Brain pericyte (primary cell): Measurements from ENCODE around the gene SLX9.
A peak's percentile ranks its signal among the peaks of the same experiment; 100 is the strongest.

ENCODE experiments used
- DNase-seq: peaks from one replicate; pipeline ENCODE4 v3.0.0-alpha.2; 2012; ENCODE audit warnings: low read depth, low spot score

SLX9 gene

GRCh38 chr21:44947111-44947929 lies 7.5 kb downstream of the SLX9 start:
- DNase-seq = no peak

GRCh38 chr21:44947930-44948331 lies 8.1 kb downstream of the SLX9 start:
- DNase-seq = no peak

GRCh38 chr21:44948426-44949120 lies 8.7 kb downstream of the SLX9 start:
- no peak for DNase-seq

DNA sequence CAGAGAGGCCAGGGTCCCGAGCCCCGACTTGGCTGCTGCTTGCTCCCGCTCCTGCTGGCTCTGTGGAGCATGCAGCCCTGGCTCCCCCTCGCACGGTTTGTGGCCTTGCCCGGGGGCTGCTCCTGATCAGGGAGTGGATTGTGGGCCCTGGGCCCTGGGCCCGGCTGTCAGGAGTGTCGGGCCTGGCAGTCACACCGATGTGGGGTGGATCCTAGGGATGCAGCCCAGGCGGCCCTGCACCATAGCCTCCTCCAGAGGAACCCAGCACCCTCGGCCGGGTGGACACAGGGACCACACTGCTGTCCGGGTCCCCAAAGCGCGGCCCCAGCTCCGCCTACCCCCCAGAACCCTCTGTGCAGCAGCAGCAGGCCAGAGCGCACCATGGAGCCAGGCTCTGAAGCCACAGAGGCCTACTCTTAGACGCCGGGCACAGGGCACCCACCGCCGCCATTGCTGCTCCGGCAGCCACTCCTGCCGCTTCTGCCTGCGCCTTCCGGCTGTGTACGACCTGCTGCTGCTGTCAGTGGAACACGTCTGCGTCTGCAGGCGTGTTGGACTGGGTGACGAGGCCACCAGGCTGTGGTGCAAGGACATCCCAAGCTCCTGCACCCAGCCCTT lies 9.4 kb downstream of the SLX9 start:
- no peak for DNase-seq

DNA sequence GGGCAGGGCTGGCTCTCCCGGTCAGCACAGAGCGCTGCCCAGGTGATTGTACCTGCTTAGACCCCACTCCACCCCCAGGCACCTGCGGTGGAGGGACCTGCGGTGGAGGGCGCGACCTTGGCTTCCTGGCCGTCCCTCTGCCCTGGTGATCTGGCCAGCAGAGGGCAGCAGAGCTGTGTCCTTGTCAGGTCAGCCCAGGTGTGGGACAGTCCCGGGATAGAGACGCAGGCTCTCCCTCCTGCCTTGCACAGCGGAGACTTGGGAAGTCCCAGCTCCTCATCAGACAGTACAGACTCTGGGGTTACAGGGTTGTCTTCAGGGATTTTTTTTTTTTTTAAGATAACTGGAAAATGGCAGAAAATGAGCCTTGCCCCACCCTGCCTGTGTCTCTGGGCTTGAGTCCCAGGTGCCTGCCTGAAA lies 10.0 kb downstream of the SLX9 start:
- DNase-seq = no peak

GRCh38 chr21:44950351-44950750 lies 10.5 kb downstream of the SLX9 start:
- DNase-seq = no peak

DNA sequence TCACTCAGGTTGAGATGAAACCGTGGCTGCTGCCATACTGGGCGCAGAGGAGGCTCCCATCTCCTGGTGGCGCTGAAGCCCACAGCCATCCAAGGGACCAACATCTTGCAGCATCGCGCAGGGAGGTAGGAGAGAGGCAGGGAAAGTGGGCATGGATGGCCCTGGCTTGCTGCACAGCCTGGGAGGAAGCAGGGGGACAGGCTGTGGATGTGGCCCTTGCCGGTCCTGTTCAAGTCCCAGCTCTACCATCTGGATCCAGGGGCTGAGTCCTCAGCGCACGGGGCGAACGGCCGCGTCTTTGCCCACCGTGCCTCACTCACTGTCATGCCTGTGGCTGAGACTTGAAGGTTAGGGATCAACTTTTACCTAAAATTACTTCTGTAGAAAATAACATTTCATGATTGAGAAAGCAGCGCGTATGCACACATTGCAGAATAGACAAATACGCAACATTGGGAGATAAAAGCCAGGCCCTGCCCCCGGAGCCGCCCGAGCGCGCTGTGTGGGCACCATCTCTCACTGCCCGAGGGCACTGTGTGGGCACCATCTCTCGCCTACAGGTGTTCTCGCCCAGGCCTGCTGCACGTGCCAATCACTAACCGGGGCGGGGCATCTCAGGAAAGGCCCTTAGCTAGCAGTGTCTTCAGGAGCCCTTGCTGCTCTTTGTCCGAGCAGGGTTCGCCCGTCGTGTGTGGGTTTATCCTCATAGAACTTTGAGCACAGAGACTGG lies 11.5 kb downstream of the SLX9 start:
- no peak for DNase-seq

DNA sequence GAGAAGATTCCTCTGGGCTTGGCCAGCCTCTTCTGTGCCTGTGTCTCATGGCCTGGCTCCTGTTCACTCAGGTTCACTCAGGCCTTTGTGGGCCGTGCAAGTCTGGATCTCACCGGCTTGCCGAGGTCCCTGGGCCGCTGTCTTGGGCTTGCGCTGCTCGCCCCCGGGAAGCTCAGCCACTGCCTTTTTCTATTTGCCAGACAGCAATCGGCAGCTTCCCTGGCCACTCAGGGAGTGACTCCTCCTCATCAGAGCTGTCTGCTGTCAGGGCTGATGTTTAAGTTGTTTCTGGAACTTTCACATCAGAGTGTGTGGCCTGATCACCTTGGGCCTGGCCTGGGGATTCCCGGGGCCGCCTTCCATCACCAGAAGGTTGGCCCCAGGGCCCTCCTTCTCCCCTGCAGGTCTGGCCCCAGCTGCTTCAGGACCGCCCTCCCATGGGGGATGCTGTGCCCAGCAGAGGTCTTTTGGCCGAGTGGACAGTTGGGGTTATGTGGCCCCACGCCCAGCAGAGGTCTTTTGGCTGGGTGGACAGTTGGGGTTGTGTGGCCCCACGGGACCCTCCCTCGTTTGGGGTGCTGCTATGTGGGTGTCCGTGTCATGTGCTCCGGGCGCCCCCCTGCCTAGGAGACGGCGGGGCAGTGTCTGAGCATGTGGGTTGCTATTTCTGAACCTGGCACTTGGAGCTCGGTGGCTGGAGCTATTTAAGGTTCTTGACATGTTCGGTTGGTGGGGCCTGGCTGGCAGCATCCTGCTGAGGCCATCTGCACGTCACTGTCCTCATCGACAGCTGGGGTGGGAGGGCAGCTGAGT lies 12.5 kb downstream of the SLX9 start:
- no peak for DNase-seq

- DNase-seq = no peak
These were observed 13.2 kb downstream of the SLX9 start for GRCh38 chr21:44952929-44953627.

- no peak for DNase-seq
These were observed 13.8 kb downstream of the SLX9 start for GRCh38 chr21:44953628-44954021.

- DNase-seq = no peak
These were observed 14.5 kb downstream of the SLX9 start for GRCh38 chr21:44954281-44954771.

- DNase-seq = no peak
These were observed 15.4 kb downstream of the SLX9 start for GRCh38 chr21:44955141-44955797.

- no peak for DNase-seq
These were observed 16.0 kb downstream of the SLX9 start for GRCh38 chr21:44955798-44956175.

DNA sequence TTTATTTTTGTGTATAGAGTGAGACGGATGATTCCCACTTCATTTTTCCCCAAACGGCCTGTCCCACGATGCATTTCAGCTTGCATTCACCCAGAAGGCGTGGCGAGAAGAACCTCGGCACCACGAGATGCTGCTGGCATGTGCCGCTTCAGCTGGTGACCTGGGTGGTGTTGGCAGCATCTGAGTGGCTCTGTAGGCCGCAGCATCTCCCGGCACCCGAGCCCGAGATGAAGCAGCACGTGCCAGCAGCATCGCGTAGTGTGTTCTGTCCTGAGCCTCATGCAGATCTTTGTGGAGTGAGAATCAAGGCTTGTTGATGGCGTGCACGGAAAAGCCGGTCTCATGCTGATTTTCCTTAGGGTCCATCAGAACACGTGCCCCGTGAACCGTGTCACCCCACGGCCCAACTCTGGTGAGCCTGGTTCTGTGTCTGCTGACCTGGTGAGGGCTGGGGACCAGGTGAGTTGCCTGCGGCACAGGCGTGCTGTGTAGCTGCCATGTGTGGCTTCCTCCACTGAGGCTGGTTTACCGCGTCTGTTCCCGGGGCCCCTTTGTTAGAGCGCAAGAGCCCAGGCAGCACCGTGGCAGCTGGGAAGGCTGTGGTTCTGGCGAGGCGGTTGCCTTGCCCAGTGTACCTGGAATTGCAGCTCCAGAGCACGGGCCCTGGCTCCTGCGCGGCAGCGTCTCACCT lies 16.7 kb downstream of the SLX9 start:
- DNase-seq = no peak

GRCh38 chr21:44957047-44957831 lies 17.4 kb downstream of the SLX9 start:
- DNase-seq = no peak

DNA sequence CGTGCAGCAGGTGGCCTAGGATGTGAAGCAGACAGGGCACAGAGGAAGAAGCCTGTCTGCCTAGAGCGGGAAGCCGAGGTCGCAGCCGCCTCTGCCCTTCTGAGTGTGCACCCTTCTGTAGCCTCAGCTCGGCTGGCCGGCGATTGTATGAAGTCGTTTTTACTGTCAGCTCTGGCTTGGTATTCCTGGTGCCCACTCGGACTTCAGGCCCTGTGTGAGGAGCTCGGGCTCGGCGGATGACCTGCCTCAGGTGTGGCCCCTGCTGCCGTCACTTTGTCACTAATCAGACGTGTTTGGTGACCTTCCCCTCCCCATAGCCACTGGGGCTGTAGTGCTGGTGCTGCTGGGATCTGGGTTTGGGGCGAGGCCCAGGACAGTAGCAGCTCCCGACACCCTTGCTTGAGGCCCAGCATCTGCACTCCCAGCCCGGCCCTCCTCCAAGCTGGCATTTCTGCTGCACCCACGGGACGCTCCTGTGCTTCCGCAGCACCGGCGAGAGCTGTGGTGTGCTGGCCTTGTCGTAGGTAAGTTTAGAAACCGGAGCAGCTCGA lies 18.1 kb downstream of the SLX9 start:
- no peak for DNase-seq

DNA sequence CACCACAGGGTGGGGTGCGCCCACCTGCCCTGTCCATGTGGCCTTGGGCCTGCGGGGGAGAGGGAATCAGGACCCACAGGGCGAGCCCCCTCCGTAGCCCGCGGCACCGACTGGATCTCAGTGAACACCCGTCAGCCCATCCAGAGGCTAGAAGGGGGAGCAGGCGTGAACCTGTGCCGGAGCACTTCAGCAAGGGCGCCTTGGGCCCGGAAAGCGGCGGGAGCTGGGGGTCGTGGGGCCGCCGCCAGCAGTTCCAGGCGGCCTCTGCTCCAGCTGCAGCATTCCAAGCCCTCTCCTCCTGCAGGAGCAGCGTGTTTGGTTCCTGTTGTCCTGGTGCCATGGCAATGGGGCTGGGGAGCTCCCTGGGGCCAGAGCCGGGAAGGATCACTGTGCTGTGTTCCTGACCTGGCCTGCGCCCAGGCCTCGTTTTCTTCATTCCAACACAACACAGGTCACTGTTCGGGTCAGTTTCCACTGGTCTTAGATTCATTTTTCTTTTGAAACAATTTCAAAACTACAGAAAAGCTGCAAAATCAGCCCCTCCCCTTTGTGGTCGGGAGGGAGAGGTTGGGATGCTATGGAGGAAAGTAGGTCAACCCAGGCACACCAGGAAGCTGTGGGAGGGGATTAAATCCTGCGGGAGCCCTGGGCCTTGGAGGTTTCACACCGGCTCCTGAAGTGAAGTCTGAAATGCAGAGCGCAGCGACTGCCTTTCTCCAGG lies 18.8 kb downstream of the SLX9 start:
- peak; percentile 83 for DNase-seq
